IMR-90 (cell line): ENCODE data around the gene SPATA2. TPM values are rescaled to one million over a fixed set of nuclear protein-coding genes. Genes with fewer than 3 reads are reported as not detected.

Source experiments
- ATAC-seq: fragments of 200-7000 bp; cut with Tn5 transposase; 2 replicates; pipeline ENCODE4 v1.9.1; 2020; ENCODE audit warnings: low read depth, mild to moderate bottlenecking, moderate library complexity
- BruUV-seq: library from RNA; stranded (reverse); fragments of 400-500 nt; replicated peaks from 2 replicates; lab custom pipeline; 2021; lab: Mats Ljungman, UMichigan
- CTCF ChIA-PET: fragments of 300-600 bp; formaldehyde crosslinking; extraction: SDS; loops from one replicate; lab custom pipeline; 2021; ENCODE audit warnings: antibody characterized with exemption; lab: Yijun Ruan, JAX
- POLR2A ChIA-PET: fragments of 300-600 bp; sonication (Branson Sonifier 250); formaldehyde crosslinking; loops from one replicate; lab custom pipeline; 2022; ENCODE audit warnings: antibody characterized with exemption; ENCODE audit not compliant: unreplicated experiment; lab: Charles Lee
- DNase-seq: peaks from one replicate; pipeline ENCODE4 v3.0.0; 2013
- H2AFZ ChIP-seq: replicated peaks from 2 replicates; pipeline ENCODE3; 2013; ENCODE audit warnings: low read length, mild to moderate bottlenecking; ENCODE audit not compliant: poor library complexity
- H2AK5ac ChIP-seq: 2 replicates; pipeline ENCODE4 v1.6.1; 2013; ENCODE audit warnings: low read depth, low read length, inconsistent platforms
- H2AK9ac ChIP-seq: replicated peaks from 2 replicates; pipeline ENCODE3; 2013; ENCODE audit warnings: mild to moderate bottlenecking, low read depth, low read length, moderate library complexity; ENCODE audit not compliant: poor library complexity
- H2BK120ac ChIP-seq: 2 replicates; pipeline ENCODE4 v1.6.1; 2013; ENCODE audit warnings: low read depth, low read length, inconsistent platforms
- H2BK15ac ChIP-seq: 3 replicates; pipeline ENCODE4 v1.6.1; 2013; ENCODE audit warnings: low read depth, low read length, inconsistent platforms
- H2BK20ac ChIP-seq: 2 replicates; pipeline ENCODE4 v1.6.1; 2013; ENCODE audit warnings: low read depth, mild to moderate bottlenecking, inconsistent platforms, low read length, moderate library complexity
- H2BK5ac ChIP-seq: 2 replicates; pipeline ENCODE4 v1.6.1; 2013; ENCODE audit warnings: mild to moderate bottlenecking, low read depth, low read length, inconsistent platforms; ENCODE audit not compliant: poor library complexity, severe bottlenecking
- H3K14ac ChIP-seq: replicated peaks from 2 replicates; pipeline ENCODE4 v1.6.1; 2013; ENCODE audit warnings: low read depth, low read length, inconsistent platforms
- H3K18ac ChIP-seq: 2 replicates; pipeline ENCODE4 v1.6.1; 2013; ENCODE audit warnings: low read depth, low read length, control low read depth
- H3K23ac ChIP-seq: 2 replicates; pipeline ENCODE4 v1.6.1; 2013; ENCODE audit warnings: low read depth, low read length, inconsistent platforms
- H3K27ac ChIP-seq: 2 replicates; pipeline ENCODE4 v1.5.1; 2013; ENCODE audit warnings: mild to moderate bottlenecking, control low read depth, low read length; ENCODE audit not compliant: insufficient read depth
- H3K27me3 ChIP-seq: 2 replicates; pipeline ENCODE4 v1.6.1; 2013; ENCODE audit warnings: low read length; ENCODE audit not compliant: control insufficient read depth, insufficient read depth
- H3K36me3 ChIP-seq: 2 replicates; pipeline ENCODE4 v1.6.1; 2013; ENCODE audit warnings: low read length, mixed read lengths; ENCODE audit not compliant: control insufficient read depth, insufficient read depth
- H3K4ac ChIP-seq: 2 replicates; pipeline ENCODE4 v1.6.1; 2013; ENCODE audit warnings: low read depth, low read length, inconsistent platforms
- H3K4me1 ChIP-seq: 2 replicates; pipeline ENCODE4 v1.6.1; 2013; ENCODE audit warnings: low read length, mixed read lengths; ENCODE audit not compliant: control insufficient read depth, insufficient read depth
- H3K4me2 ChIP-seq: 2 replicates; pipeline ENCODE4 v1.6.1; 2013; ENCODE audit warnings: low read depth, mild to moderate bottlenecking, control low read depth, low read length, moderate library complexity
- H3K4me3 ChIP-seq: 2 replicates; pipeline ENCODE4 v1.5.1; 2013; ENCODE audit warnings: low read depth, mild to moderate bottlenecking, control low read depth, low read length, moderate library complexity; ENCODE audit not compliant: insufficient read depth
- H3K56ac ChIP-seq: 2 replicates; pipeline ENCODE4 v1.6.1; 2013; ENCODE audit warnings: low read length, inconsistent platforms; ENCODE audit not compliant: insufficient read depth; ENCODE audit errors: extremely low read depth
- H3K79me1 ChIP-seq, 2 experiments: 2 replicates each; pipeline ENCODE4 v1.6.1; 2013; ENCODE audit warnings: low read length in 2 of 2, inconsistent platforms in 1 of 2, low read depth in 1 of 2
- H3K9ac ChIP-seq: 2 replicates; pipeline ENCODE4 v1.6.1; 2013; ENCODE audit warnings: low read depth, low read length, control low read depth
- H3K9me1 ChIP-seq: 2 replicates; pipeline ENCODE4 v1.6.1; 2013; ENCODE audit warnings: low read length, inconsistent platforms; ENCODE audit not compliant: insufficient read depth
- H3K9me3 ChIP-seq: 2 replicates; pipeline ENCODE4 v1.6.1; 2013; ENCODE audit warnings: low read length; ENCODE audit not compliant: control insufficient read depth, insufficient read depth
- H4K20me1 ChIP-seq: 2 replicates; pipeline ENCODE4 v1.6.1; 2013; ENCODE audit warnings: low read length, inconsistent platforms; ENCODE audit not compliant: insufficient read depth
- H4K5ac ChIP-seq: 2 replicates; pipeline ENCODE4 v1.6.1; 2013; ENCODE audit warnings: mild to moderate bottlenecking, low read depth, low read length, control low read depth
- H4K8ac ChIP-seq, 2 experiments: 2 replicates each; pipeline ENCODE4 v1.6.1; 2013; ENCODE audit warnings: low read depth in 2 of 2, low read length in 2 of 2, control low read depth in 1 of 2, inconsistent platforms in 1 of 2
- H4K91ac ChIP-seq: 2 replicates; pipeline ENCODE4 v1.6.1; 2013; ENCODE audit warnings: low read depth, low read length, inconsistent platforms; ENCODE audit not compliant: insufficient read depth
- BHLHE40 ChIP-seq: fragments of 150-350 bp; IDR thresholded peaks from 2 replicates; pipeline ENCODE4 v1.6.1; 2016; ENCODE audit warnings: mild to moderate bottlenecking, low read depth, low read length
- CEBPB ChIP-seq: IDR thresholded peaks from 2 replicates; pipeline ENCODE4 v1.6.1; 2012; ENCODE audit warnings: low read depth, low read length, improper control_type of control experiment
- CHD1 ChIP-seq: IDR thresholded peaks from 2 replicates; pipeline ENCODE4 v1.6.1; 2012; ENCODE audit warnings: low read depth, low read length, improper control_type of control experiment
- CTCF ChIP-seq: conservative IDR thresholded peaks from 2 replicates; pipeline ENCODE4 v1.5.1; 2012; ENCODE audit warnings: mild to moderate bottlenecking, low read depth, low read length, improper control_type of control experiment
- MAFK ChIP-seq: IDR thresholded peaks from 2 replicates; pipeline ENCODE4 v1.6.1; 2012; ENCODE audit warnings: low read depth, low read length, improper control_type of control experiment
- MAZ ChIP-seq: IDR thresholded peaks from 2 replicates; pipeline ENCODE4 v1.6.1; 2012; ENCODE audit warnings: low read depth, mild to moderate bottlenecking, low read length, improper control_type of control experiment, moderate library complexity, borderline replicate concordance
- MXI1 ChIP-seq: IDR thresholded peaks from 2 replicates; pipeline ENCODE4 v1.6.1; 2012; ENCODE audit warnings: low read depth, mild to moderate bottlenecking, low read length, moderate library complexity, borderline replicate concordance
- NFE2L2 ChIP-seq: fragments of 150-350 bp; IDR thresholded peaks from 2 replicates; pipeline ENCODE4 v1.6.1; 2016; ENCODE audit warnings: low read depth, mild to moderate bottlenecking, low read length
- POLR2A ChIP-seq: IDR thresholded peaks from 2 replicates; pipeline ENCODE4 v1.6.1; 2012; ENCODE audit warnings: mild to moderate bottlenecking, low read depth, low read length
- RAD21 ChIP-seq: IDR thresholded peaks from 2 replicates; pipeline ENCODE4 v1.6.1; 2012; ENCODE audit warnings: low read length, improper control_type of control experiment
- RCOR1 ChIP-seq: IDR thresholded peaks from 2 replicates; pipeline ENCODE4 v1.6.1; 2012; ENCODE audit warnings: mild to moderate bottlenecking, low read length, improper control_type of control experiment; ENCODE audit not compliant: insufficient replicate concordance
- RFX5 ChIP-seq: IDR thresholded peaks from 2 replicates; pipeline ENCODE4 v1.8.0; 2012; ENCODE audit warnings: low read depth, mild to moderate bottlenecking, low read length, moderate library complexity
- USF2 ChIP-seq: fragments of 150-350 bp; IDR thresholded peaks from 2 replicates; pipeline ENCODE4 v1.6.1; 2017; ENCODE audit warnings: mild to moderate bottlenecking, antibody characterized with exemption, low read length, low read depth
- WGBS, 2 experiments: methylation state at CpG; one replicate each; pipeline versions ENCODE4 v1.1.5 to v1.1.7; 2013; ENCODE audit warnings: missing lambda C conversion rate in 2 of 2; ENCODE audit not compliant: insufficient read length in 1 of 2; ENCODE audit errors: extremely low coverage in 2 of 2; 5-methylcytosine and 5-hydroxymethylcytosine counted together
- dilution Hi-C: fragments of 300-500 bp; cut with HindIII; formaldehyde crosslinking; loops from one replicate; pipeline ENCODE4 v1.14.3; 2018; ENCODE audit warnings: low sequenced_read_pairs; ENCODE audit not compliant: unreplicated experiment
- in situ Hi-C: fragments of 300-500 bp; cut with MboI; formaldehyde crosslinking; loops from 3 replicates; pipeline ENCODE4 v1.14.3; 2019; ENCODE audit warnings: low sequenced_read_pairs, inconsistent platforms, mixed read lengths
- intact Hi-C: fragments of 100-400 bp; cut with micrococcal nuclease; formaldehyde crosslinking; loops from 2 replicates; pipeline ENCODE4 v1.10.0; 2022
- polyA plus RNA-seq, 3 experiments: library from polyadenylated mRNA; depleted of rRNA; stranded (reverse); fragments of >200 nt; gene quantifications; 2 replicates each; pipeline ENCODE4 v1.2.3, GENCODE V29; 2012; ENCODE audit warnings: low replicate concordance in 1 of 3
- total RNA-seq: library from RNA; depleted of rRNA; stranded (reverse); fragments of >200 nt; gene quantifications from 2 replicates; pipeline ENCODE4 v1.2.3, GENCODE V29; 2012

The SPATA2 gene
- total and polyA plus RNA-seq, 2 of the 4 experiments (the other 2 are of a cell fraction): 1.3 to 4.5 TPM

- Histone ChIP-seq H3K23ac (no peak overlapping the region), H3K27me3 (no peaks in the 10 kb centered on the region), H2AFZ (peak overlapping the region; percentile 0), H2BK15ac (no peak overlapping the region), H3K79me1 (no peaks in the 10 kb centered on the region; a peak in 1 of 4 replicates), H2BK5ac (no peak overlapping the region), H2AK5ac (no peak overlapping the region), H3K56ac (no peak overlapping the region), H3K14ac (no peak overlapping the region), H2BK20ac (no peak overlapping the region), H3K4me3 (no peak overlapping the region), H3K4me2 (no peak overlapping the region), H2BK120ac (no peak overlapping the region), H4K20me1 (no peaks in the 10 kb centered on the region), H3K36me3 (peaks cover 6% of the 10 kb centered on the region; the same call in 1 of the 2 replicates), H2AK9ac (no peak overlapping the region), H3K27ac (no peak overlapping the region), H3K9ac (no peak overlapping the region), H3K9me1 (no peaks in the 10 kb centered on the region; the same call in 1 of the 2 replicates), H3K9me3 (no peaks in the 10 kb centered on the region), H3K4ac (no peak overlapping the region), H4K5ac (no peak overlapping the region), H3K18ac (no peak overlapping the region), H3K4me1 (peaks cover 3% of the 10 kb centered on the region), H4K8ac (no peak overlapping the region), H4K91ac (no peak overlapping the region)
- WGBS, 2 experiments: 40% methylated on average over 1 of the region's 6 CpGs; no CpG with 5 or more reads in 1 of the 2 experiments
- ChIA-PET POLR2A (no interaction called here), CTCF (no interaction called here)
- BruUV-seq: no TSS peak
- TF ChIP-seq NFE2L2: no peak
- TF ChIP-seq POLR2A: no peak
- no peak for TF ChIP-seq MAFK
- TF ChIP-seq CTCF: no peak
- TF ChIP-seq RAD21: no peak
- TF ChIP-seq MAZ: no peak
- no peak for TF ChIP-seq RCOR1
- TF ChIP-seq RFX5: no peak
- TF ChIP-seq MXI1: no peak
- TF ChIP-seq USF2: no peak
- TF ChIP-seq CHD1: no peak
- no peak for TF ChIP-seq CEBPB
- TF ChIP-seq BHLHE40: no peak
- DNase-seq (no peak), ATAC-seq (no peak)
- intact Hi-C loops: no loop called here
- in situ Hi-C loops: loop anchor here (25.0 kb wide), 1 partner anchor 537 kb away; no protein-coding TSS in a partner anchor
- dilution Hi-C loops: no loop called here
Measured at GRCh38 chr20:49874696-49875095, 40.6 kb downstream of the SPATA2 start.
